Body of pancreas (tissue), 4 donors: ENCODE results near the gene GAB2. TPM values are rescaled to one million over a fixed set of nuclear protein-coding genes. Genes with fewer than 3 reads are reported as not detected.

Experiments used
- ATAC-seq: fragments of 150-250 bp; one replicate; pipeline ENCODE4 v1.9.1; 2016
- DNase-seq, 4 donors: peaks; one replicate each; pipeline ENCODE4 v3.0.0-alpha.2; 2019
- H3K27ac ChIP-seq, 4 donors: fragments of 200-600 bp; sonication (generic); 1 replicate in 3 of 4; 2 replicates in 1 of 4; pipeline versions ENCODE4 v1.5.1 to v1.6.1; 2016 to 2019; ENCODE audit warnings: mild to moderate bottlenecking in 1 of 4, mixed read lengths in 1 of 4, moderate library complexity in 1 of 4
- H3K27me3 ChIP-seq, 2 donors: fragments of 200-600 bp; sonication (generic); one replicate each; pipeline ENCODE4 v1.6.0; 2016; ENCODE audit warnings: mild to moderate bottlenecking in 1 of 2
- H3K36me3 ChIP-seq, 2 donors: fragments of 200-600 bp; sonication (generic); replicated peaks in 1 of 2; 2 replicates each; pipeline ENCODE4 v1.5.1; 2016; ENCODE audit warnings: low read depth in 2 of 2; ENCODE audit not compliant: insufficient read depth in 1 of 2
- H3K4me1 ChIP-seq: fragments of 200-600 bp; sonication (generic); one replicate; pipeline ENCODE4 v1.6.0; 2016
- H3K4me3 ChIP-seq, 2 donors: fragments of 200-600 bp; sonication (generic); 1 replicate in 1 of 2; 2 replicates in 1 of 2; pipeline ENCODE4 v1.5.1; 2016 to 2019
- H3K9me3 ChIP-seq, 3 donors: fragments of 200-600 bp; sonication (generic); 1 replicate in 2 of 3; 2 replicates in 1 of 3; pipeline ENCODE4 v1.5.1; 2016
- CTCF ChIP-seq, 7 experiments: fragments of 450-650 bp in 4 of 7; fragments of 200-600 bp in 3 of 7; sonication (generic) in 3 of 7; IDR thresholded peaks; one replicate each; pipeline ENCODE4 v1.5.1; 2016 to 2019; ENCODE audit warnings: antibody characterized with exemption in 7 of 7
- POLR2A ChIP-seq, 3 donors: fragments of 450-650 bp; IDR thresholded peaks; one replicate each; pipeline ENCODE4 v1.6.1; 2016; ENCODE audit warnings: antibody characterized with exemption in 3 of 3, mild to moderate bottlenecking in 2 of 3
- WGBS, 2 donors: methylation state at CpG; one replicate each; pipeline ENCODE4 v1.1.5; 2017; 5-methylcytosine and 5-hydroxymethylcytosine counted together
- intact Hi-C: fragments of 100-400 bp; cut with DNase I; formaldehyde crosslinking; loops from one replicate; pipeline ENCODE4 v1.15.1; 2023
- total RNA-seq, 2 donors: library from RNA; depleted of rRNA; stranded (reverse); fragments of >200 nt; gene quantifications; one replicate each; pipeline ENCODE4 v1.1.0, GENCODE V29; 2016

The GAB2 gene
- total RNA-seq, 2 donors from 2014 or later = 6.9 to 16.9 TPM

GRCh38 chr11:78293536-78293935 is 124.1 kb downstream of the GAB2 start:
- no peak for DNase-seq
- Histone ChIP-seq H3K27me3 (no peaks in the 10 kb centered on the region), H3K36me3 (no peaks in the 10 kb centered on the region), H3K4me3 (no peak overlapping the region), H3K9me3 (no peaks in the 10 kb centered on the region), H3K4me1 (no peaks in the 10 kb centered on the region), H3K27ac (no peak overlapping the region)
- TF ChIP-seq CTCF (IDR thresholded peaks at IDR 0.05) (no peak), POLR2A (IDR thresholded peaks at IDR 0.05) (no peak)
- 92 to 98% methylated on average over 6 of the region's 6 CpGs for WGBS, 2 donors
- ATAC-seq = no peak
- intact Hi-C loops = no loop called here

GRCh38 chr11:78292109-78292803 is 125.4 kb downstream of the GAB2 start:
- no peak for ATAC-seq
- Histone ChIP-seq H3K9me3 (no peaks in the 10 kb centered on the region), H3K27me3 (no peaks in the 10 kb centered on the region), H3K4me1 (no peaks in the 10 kb centered on the region), H3K27ac (peak overlapping the region in 1 of 4 donors; percentile 17), H3K4me3 (no peak overlapping the region), H3K36me3 (no peaks in the 10 kb centered on the region)
- TF ChIP-seq CTCF (IDR thresholded peaks at IDR 0.05) = no peak
- TF ChIP-seq POLR2A (IDR thresholded peaks at IDR 0.05) = no peak
- intact Hi-C loops = no loop called here
- no peak for DNase-seq
- WGBS, 2 donors = 54 to 72% methylated on average over 9 of the region's 9 CpGs

- Histone ChIP-seq H3K36me3 (no peaks in the 10 kb centered on the region), H3K4me1 (no peaks in the 10 kb centered on the region), H3K9me3 (no peaks in the 10 kb centered on the region), H3K4me3 (no peak overlapping the region), H3K27me3 (no peaks in the 10 kb centered on the region), H3K27ac (no peak overlapping the region)
- DNase-seq = no peak
- intact Hi-C loops = no loop called here
- WGBS, 2 donors = 92% methylated on average over 6 of the region's 6 CpGs
- TF ChIP-seq POLR2A (IDR thresholded peaks at IDR 0.05) = no peak
- ATAC-seq = no peak
Measured at GRCh38 chr11:78291503-78292108, 126.0 kb downstream of the GAB2 start.

- no peak overlapping the region for H3K4me3 ChIP-seq
- ATAC-seq = peak; percentile 30
- no peaks in the 10 kb centered on the region for H3K9me3 ChIP-seq
- TF ChIP-seq POLR2A (IDR thresholded peaks at IDR 0.05) = no peak
- TF ChIP-seq CTCF (IDR thresholded peaks at IDR 0.05) = no peak
- no peaks in the 10 kb centered on the region for H3K4me1 ChIP-seq
- H3K27me3 ChIP-seq = no peaks in the 10 kb centered on the region
- H3K27ac ChIP-seq = peak overlapping the region in 1 of 4 donors; percentile 65
- no peaks in the 10 kb centered on the region for H3K36me3 ChIP-seq
- 81 to 90% methylated on average over 6 of the region's 6 CpGs for WGBS, 2 donors
- DNase-seq = peak in 1 of 4 donors; percentile 69
- intact Hi-C loops = no loop called here
Measured at GRCh38 chr11:78290293-78291176, 127.1 kb downstream of the GAB2 start.
